Kidney tubule cell (primary cell): Measurements from ENCODE around the gene TMEM154.
A peak's percentile ranks its signal among the peaks of the same experiment; 100 is the strongest.

Source experiments
- DNase-seq: peaks from one replicate; pipeline ENCODE4 v3.0.0-alpha.2; 2018; ENCODE audit warnings: low spot score

The TMEM154 gene

GRCh38 chr4:152696764-152697261 lies 17.0 kb upstream of the TMEM154 start:
- peak; percentile 38 for DNase-seq

- no peak for DNase-seq
Observed at GRCh38 chr4:152693871-152694270, 14.1 kb upstream of the TMEM154 start.

- DNase-seq = no peak
Observed at GRCh38 chr4:152691761-152692160, 12.0 kb upstream of the TMEM154 start.

- no peak for DNase-seq
Observed at GRCh38 chr4:152690706-152691651, 11.2 kb upstream of the TMEM154 start.

GRCh38 chr4:152689615-152690501 lies 10.1 kb upstream of the TMEM154 start:
- DNase-seq = no peak

- DNase-seq = no peak
Observed at GRCh38 chr4:152687974-152688599, 8.3 kb upstream of the TMEM154 start.

GRCh38 chr4:152686452-152687013 lies 6.7 kb upstream of the TMEM154 start:
- DNase-seq = no peak

- no peak for DNase-seq
Observed at GRCh38 chr4:152684587-152684986, 4.8 kb upstream of the TMEM154 start.

GRCh38 chr4:152684007-152684406 lies 4.2 kb upstream of the TMEM154 start:
- DNase-seq = no peak

GRCh38 chr4:152682143-152682941 lies 2.5 kb upstream of the TMEM154 start:
- DNase-seq = no peak

GRCh38 chr4:152680988-152681603 lies 1.3 kb upstream of the TMEM154 start:
- DNase-seq = peak; percentile 97

GRCh38 chr4:152678841-152679240 lies 956 bp downstream of the TMEM154 start:
- DNase-seq = peak; percentile 24

GRCh38 chr4:152677117-152677516 lies 2.7 kb downstream of the TMEM154 start:
- no peak for DNase-seq

GRCh38 chr4:152676052-152676854 lies 3.5 kb downstream of the TMEM154 start:
- DNase-seq = no peak

- no peak for DNase-seq
Observed at GRCh38 chr4:152674359-152674758, 5.4 kb downstream of the TMEM154 start.

GRCh38 chr4:152673489-152673888 lies 6.3 kb downstream of the TMEM154 start:
- DNase-seq = no peak

GRCh38 chr4:152672206-152673092 lies 7.3 kb downstream of the TMEM154 start:
- no peak for DNase-seq

- no peak for DNase-seq
Observed at GRCh38 chr4:152668338-152668964, 11.3 kb downstream of the TMEM154 start.
